DOHH2 (cell line): ENCODE results near the gene DSCAM.

ENCODE experiments used
- H3F3A ChIP-seq: fragments of 200-600 bp; sonication (generic), shearing (Covaris generic); 2 replicates; pipeline ENCODE4 v1.6.0; 2016; ENCODE audit warnings: antibody characterized with exemption, mild to moderate bottlenecking; ENCODE audit not compliant: control insufficient read depth, insufficient read depth
- H3K27ac ChIP-seq: fragments of 200-600 bp; sonication (generic); 2 replicates; pipeline ENCODE4 v1.5.1; 2014; ENCODE audit warnings: low read depth, mild to moderate bottlenecking, low read length, moderate library complexity
- H3K27me3 ChIP-seq: fragments of 200-600 bp; sonication (generic); 2 replicates; pipeline ENCODE4 v1.6.1; 2014; ENCODE audit warnings: mild to moderate bottlenecking, low read length, mixed read lengths; ENCODE audit not compliant: control insufficient read depth
- H3K36me3 ChIP-seq: fragments of 200-600 bp; sonication (generic); 2 replicates; pipeline ENCODE4 v1.6.1; 2014; ENCODE audit warnings: mild to moderate bottlenecking, low read length, moderate library complexity, mixed read lengths; ENCODE audit not compliant: control insufficient read depth
- H3K4me1 ChIP-seq: fragments of 200-600 bp; sonication (generic); 2 replicates; pipeline ENCODE4 v1.6.1; 2014; ENCODE audit warnings: mild to moderate bottlenecking, low read length, mixed read lengths; ENCODE audit not compliant: control insufficient read depth
- H3K4me2 ChIP-seq: fragments of 200-600 bp; sonication (generic); 2 replicates; pipeline ENCODE4 v1.6.0; 2014; ENCODE audit warnings: mild to moderate bottlenecking, low read length, moderate library complexity
- H3K4me3 ChIP-seq: fragments of 200-600 bp; sonication (generic); 2 replicates; pipeline ENCODE4 v1.5.1; 2014; ENCODE audit warnings: mild to moderate bottlenecking, low read length, mixed read lengths
- H3K79me2 ChIP-seq: fragments of 200-600 bp; sonication (generic); 2 replicates; pipeline ENCODE4 v1.6.1; 2014; ENCODE audit warnings: mild to moderate bottlenecking, low read length, mixed read lengths; ENCODE audit not compliant: control insufficient read depth
- H3K9me2 ChIP-seq: fragments of 200-600 bp; sonication (generic); replicated peaks from 2 replicates; pipeline ENCODE4 v1.6.1; 2014; ENCODE audit warnings: mild to moderate bottlenecking, low read length, mixed read lengths; ENCODE audit not compliant: control insufficient read depth
- H3K9me3 ChIP-seq: fragments of 200-600 bp; sonication (generic); 2 replicates; pipeline ENCODE4 v1.6.1; 2014; ENCODE audit warnings: antibody characterized with exemption, low read length, mixed read lengths; ENCODE audit not compliant: control insufficient read depth, insufficient read depth
- H4K20me1 ChIP-seq: fragments of 200-600 bp; sonication (generic); 2 replicates; pipeline ENCODE4 v1.6.0; 2014; ENCODE audit warnings: low read depth, mild to moderate bottlenecking, antibody characterized with exemption, low read length, moderate library complexity; ENCODE audit not compliant: control insufficient read depth, insufficient read depth
- EZH2phosphoT487 ChIP-seq: fragments of 200-600 bp; sonication (generic); IDR thresholded peaks from 2 replicates; pipeline ENCODE4 v1.6.1; 2017; ENCODE audit warnings: borderline replicate concordance, mild to moderate bottlenecking, antibody characterized with exemption, low read length, moderate library complexity, mixed read lengths
- TF ChIP-seq, protein P1 (sequence below): fragments of 200-600 bp; sonication (generic); IDR thresholded peaks from one replicate; pipeline ENCODE4 v1.5.1; 2014; ENCODE audit warnings: antibody characterized with exemption, mild to moderate bottlenecking, low read depth, low read length; ENCODE audit not compliant: poor library complexity, severe bottlenecking

DSCAM gene

DNA sequence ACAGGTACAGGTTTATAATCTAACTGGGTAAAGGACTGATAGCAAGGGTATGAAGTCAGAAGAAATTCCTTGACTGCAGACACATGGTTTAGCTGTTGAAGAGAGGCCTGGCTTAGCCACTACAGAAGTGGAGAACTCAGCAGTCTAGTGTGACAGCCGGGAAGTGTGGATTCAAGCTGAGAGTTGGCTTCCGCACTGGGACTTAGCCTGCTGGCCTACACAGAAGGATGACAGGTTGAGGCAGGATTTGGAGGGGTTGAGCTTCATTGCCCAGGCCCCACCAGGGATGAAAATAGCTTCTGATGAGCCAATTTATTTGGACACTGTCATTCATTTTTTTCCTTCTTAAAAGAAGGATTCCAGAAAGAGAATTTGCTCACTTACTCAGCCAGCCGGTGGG lies 695.3 kb downstream of the DSCAM start:
- Histone ChIP-seq H3K4me2 (no peak overlapping the region), H3K4me1 (no peaks in the 10 kb centered on the region), H4K20me1 (no peaks in the 10 kb centered on the region), H3F3A (no peaks in the 10 kb centered on the region), H3K27me3 (no peaks in the 10 kb centered on the region), H3K36me3 (no peaks in the 10 kb centered on the region), H3K9me2 (no peaks in the 10 kb centered on the region), H3K79me2 (no peaks in the 10 kb centered on the region), H3K27ac (no peak overlapping the region), H3K9me3 (peaks cover 4% of the 10 kb centered on the region; the same call in 1 of the 2 replicates), H3K4me3 (no peak overlapping the region)
- TF ChIP-seq, protein P1, sequence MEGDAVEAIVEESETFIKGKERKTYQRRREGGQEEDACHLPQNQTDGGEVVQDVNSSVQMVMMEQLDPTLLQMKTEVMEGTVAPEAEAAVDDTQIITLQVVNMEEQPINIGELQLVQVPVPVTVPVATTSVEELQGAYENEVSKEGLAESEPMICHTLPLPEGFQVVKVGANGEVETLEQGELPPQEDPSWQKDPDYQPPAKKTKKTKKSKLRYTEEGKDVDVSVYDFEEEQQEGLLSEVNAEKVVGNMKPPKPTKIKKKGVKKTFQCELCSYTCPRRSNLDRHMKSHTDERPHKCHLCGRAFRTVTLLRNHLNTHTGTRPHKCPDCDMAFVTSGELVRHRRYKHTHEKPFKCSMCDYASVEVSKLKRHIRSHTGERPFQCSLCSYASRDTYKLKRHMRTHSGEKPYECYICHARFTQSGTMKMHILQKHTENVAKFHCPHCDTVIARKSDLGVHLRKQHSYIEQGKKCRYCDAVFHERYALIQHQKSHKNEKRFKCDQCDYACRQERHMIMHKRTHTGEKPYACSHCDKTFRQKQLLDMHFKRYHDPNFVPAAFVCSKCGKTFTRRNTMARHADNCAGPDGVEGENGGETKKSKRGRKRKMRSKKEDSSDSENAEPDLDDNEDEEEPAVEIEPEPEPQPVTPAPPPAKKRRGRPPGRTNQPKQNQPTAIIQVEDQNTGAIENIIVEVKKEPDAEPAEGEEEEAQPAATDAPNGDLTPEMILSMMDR, result no peak
- no peak for TF ChIP-seq EZH2phosphoT487

DNA sequence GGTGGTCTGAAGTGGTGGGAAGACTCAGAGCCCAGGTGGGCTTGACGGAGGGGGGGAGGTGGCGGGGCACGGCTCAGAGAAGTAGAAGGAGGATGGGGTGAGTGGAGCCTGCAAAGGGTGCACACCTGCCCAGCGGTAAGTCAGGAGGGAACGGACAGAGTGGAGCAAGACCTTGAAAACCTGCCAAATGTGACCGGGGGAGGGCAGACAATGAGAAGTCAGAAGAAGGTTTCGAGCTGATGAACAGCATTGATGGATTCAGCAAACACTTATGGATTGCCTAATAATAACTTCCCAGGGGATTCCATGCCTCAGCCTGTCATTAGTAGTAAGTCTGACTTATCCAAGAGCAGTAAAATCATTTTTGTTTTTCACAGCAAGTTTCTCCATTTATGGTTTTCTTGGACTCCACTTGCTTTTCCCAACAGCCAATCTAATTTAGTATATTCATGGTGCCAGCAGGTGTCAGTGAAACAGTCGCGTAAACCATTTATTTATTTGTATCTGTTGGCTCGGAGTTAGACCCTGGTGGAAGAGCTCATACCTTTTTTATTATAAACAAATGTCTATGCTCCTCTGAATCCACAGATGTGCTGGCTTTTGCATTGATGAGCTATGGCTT lies 700.6 kb downstream of the DSCAM start:
- no peak overlapping the region for H3K4me2 ChIP-seq
- H4K20me1 ChIP-seq, result no peaks in the 10 kb centered on the region
- H3K4me3 ChIP-seq, result no peak overlapping the region
- no peaks in the 10 kb centered on the region for H3K36me3 ChIP-seq
- H3K4me1 ChIP-seq, result no peaks in the 10 kb centered on the region
- TF ChIP-seq EZH2phosphoT487, result no peak
- TF ChIP-seq, protein P1, result no peak
- H3K9me2 ChIP-seq, result no peaks in the 10 kb centered on the region
- H3K27me3 ChIP-seq, result no peaks in the 10 kb centered on the region
- H3F3A ChIP-seq, result no peaks in the 10 kb centered on the region
- H3K9me3 ChIP-seq, result peaks cover 4% of the 10 kb centered on the region; the same call in 1 of the 2 replicates
- H3K79me2 ChIP-seq, result no peaks in the 10 kb centered on the region
- no peak overlapping the region for H3K27ac ChIP-seq

GRCh38 chr21:40143822-40144525 lies 703.0 kb downstream of the DSCAM start:
- no peaks in the 10 kb centered on the region for H3K79me2 ChIP-seq
- H3F3A ChIP-seq, result no peaks in the 10 kb centered on the region
- TF ChIP-seq, protein P1, result peak; percentile 66
- TF ChIP-seq EZH2phosphoT487, result no peak
- no peaks in the 10 kb centered on the region for H3K4me1 ChIP-seq
- no peaks in the 10 kb centered on the region for H3K27me3 ChIP-seq
- H3K4me2 ChIP-seq, result no peak overlapping the region
- H3K4me3 ChIP-seq, result no peak overlapping the region
- peaks cover under 1% of the 10 kb centered on the region; the same call in 1 of the 2 replicates for H3K9me3 ChIP-seq
- H4K20me1 ChIP-seq, result no peaks in the 10 kb centered on the region
- no peak overlapping the region for H3K27ac ChIP-seq
- H3K36me3 ChIP-seq, result no peaks in the 10 kb centered on the region
- no peaks in the 10 kb centered on the region for H3K9me2 ChIP-seq
